AG04450 (cell line): ENCODE data around the gene TEX14. TPM values are rescaled to one million over a fixed set of nuclear protein-coding genes. Genes with fewer than 3 reads are reported as not detected.

Experiments
- CTCF ChIA-PET: fragments of 300-600, 350-600 bp; formaldehyde crosslinking; extraction: SDS; loops from one replicate; lab custom pipeline; 2022; ENCODE audit warnings: antibody characterized with exemption, inconsistent platforms; lab: Charles Lee
- POLR2A ChIA-PET: fragments of 350-600 bp; formaldehyde crosslinking; extraction: SDS; loops from one replicate; lab custom pipeline; 2021; ENCODE audit warnings: antibody characterized with exemption, inconsistent platforms; lab: Yijun Ruan, JAX
- DNase-seq: peaks from one replicate; pipeline ENCODE4 v3.0.0-alpha.2; 2011; ENCODE audit warnings: low read depth, low spot score
- H3K27ac ChIP-seq: one replicate; pipeline ENCODE4 v1.5.1; 2012; ENCODE audit warnings: low read depth, low read length, control low read depth
- H3K27me3 ChIP-seq: one replicate; pipeline ENCODE4 v1.6.0; 2012; ENCODE audit warnings: low read length; ENCODE audit not compliant: control insufficient read depth, insufficient read depth
- H3K4me3 ChIP-seq: 2 replicates; pipeline ENCODE4 v1.5.1; 2011; ENCODE audit warnings: mild to moderate bottlenecking, low read depth, low read length, control low read depth
- H3K9me3 ChIP-seq: 2 replicates; pipeline ENCODE4 v1.5.1; 2012; ENCODE audit warnings: low read length; ENCODE audit not compliant: control insufficient read depth, insufficient read depth
- CTCF ChIP-seq: IDR thresholded peaks from 2 replicates; pipeline ENCODE4 v1.5.1; 2011; ENCODE audit warnings: low read depth, low read length, control low read depth, inconsistent platforms
- polyA plus RNA-seq: library from polyadenylated mRNA; depleted of rRNA; stranded (reverse); fragments of >200 nt; gene quantifications from 2 replicates; pipeline ENCODE4 v1.2.3, GENCODE V29; 2011

The TEX14 gene
- polyA plus RNA-seq, 1 experiment, result 0.09 TPM

GRCh38 chr17:58531661-58532554 is 159.9 kb downstream of the TEX14 start:
- no peak for DNase-seq
- peaks cover 19% of the 10 kb centered on the region for H3K27me3 ChIP-seq
- POLR2A ChIA-PET, result interaction anchor here (1.0 to 1.7 kb wide), 2 partner anchors 10 to 99 kb away, joined by 5 read pairs; no protein-coding TSS in a partner anchor
- H3K4me3 ChIP-seq, result peak overlapping the region; percentile 57
- TF ChIP-seq CTCF, result no peak
- CTCF ChIA-PET, result no interaction called here
- H3K9me3 ChIP-seq, result no peaks in the 10 kb centered on the region
- H3K27ac ChIP-seq, result no peak overlapping the region

GRCh38 chr17:58531122-58531521 is 160.7 kb downstream of the TEX14 start:
- Histone ChIP-seq H3K9me3 (no peaks in the 10 kb centered on the region), H3K27me3 (peaks cover 15% of the 10 kb centered on the region), H3K27ac (no peak overlapping the region), H3K4me3 (no peak overlapping the region)
- CTCF ChIA-PET, result interaction anchor here (1.2 kb wide), 1 partner anchor 46 kb away, joined by 3 read pairs; no protein-coding TSS in a partner anchor
- TF ChIP-seq CTCF, result no peak
- no peak for DNase-seq
- POLR2A ChIA-PET, result no interaction called here

- no peak for DNase-seq
- Histone ChIP-seq H3K9me3 (no peaks in the 10 kb centered on the region), H3K4me3 (no peak overlapping the region), H3K27ac (no peak overlapping the region), H3K27me3 (peaks cover 15% of the 10 kb centered on the region)
- no peak for TF ChIP-seq CTCF
- POLR2A ChIA-PET, result no interaction called here
- CTCF ChIA-PET, result interaction anchor here (1.2 kb wide), 1 partner anchor 47 kb away, joined by 3 read pairs; no protein-coding TSS in a partner anchor
Measured at GRCh38 chr17:58530655-58531054, 161.2 kb downstream of the TEX14 start.

- Histone ChIP-seq H3K27ac (no peak overlapping the region), H3K9me3 (no peaks in the 10 kb centered on the region), H3K27me3 (peaks cover 15% of the 10 kb centered on the region), H3K4me3 (no peak overlapping the region)
- ChIA-PET POLR2A (no interaction called here), CTCF (interaction anchor here (2.8 kb wide), 1 partner anchor 49 kb away, joined by 10 read pairs; no protein-coding TSS in a partner anchor)
- TF ChIP-seq CTCF, result no peak
- DNase-seq, result no peak
Measured at GRCh38 chr17:58529275-58529674, 162.6 kb downstream of the TEX14 start.

GRCh38 chr17:58528443-58528842 is 163.4 kb downstream of the TEX14 start:
- peaks cover 11% of the 10 kb centered on the region for H3K27me3 ChIP-seq
- H3K9me3 ChIP-seq, result no peaks in the 10 kb centered on the region
- no peak for DNase-seq
- TF ChIP-seq CTCF, result no peak
- H3K4me3 ChIP-seq, result no peak overlapping the region
- ChIA-PET CTCF (interaction anchor here (2.8 kb wide), 1 partner anchor 49 kb away, joined by 10 read pairs; no protein-coding TSS in a partner anchor), POLR2A (no interaction called here)
- H3K27ac ChIP-seq, result no peak overlapping the region
